NCI-H1105 (cell line): Measurements from ENCODE around the gene ZNF316.
"Not testable (repeated sequence)": the region's sequence is repeated elsewhere in the genome, so short reads cannot be mapped to it uniquely, and the experiment has no call there.

Experiments used
- DNase-seq: peaks from one replicate; lab custom pipeline; 2025; lab: John Stamatoyannopoulos, UW

ZNF316 gene

GRCh38 chr7:6621195-6622133, 15.7 kb upstream of the ZNF316 start:
- DNase-seq: no peak

DNA sequence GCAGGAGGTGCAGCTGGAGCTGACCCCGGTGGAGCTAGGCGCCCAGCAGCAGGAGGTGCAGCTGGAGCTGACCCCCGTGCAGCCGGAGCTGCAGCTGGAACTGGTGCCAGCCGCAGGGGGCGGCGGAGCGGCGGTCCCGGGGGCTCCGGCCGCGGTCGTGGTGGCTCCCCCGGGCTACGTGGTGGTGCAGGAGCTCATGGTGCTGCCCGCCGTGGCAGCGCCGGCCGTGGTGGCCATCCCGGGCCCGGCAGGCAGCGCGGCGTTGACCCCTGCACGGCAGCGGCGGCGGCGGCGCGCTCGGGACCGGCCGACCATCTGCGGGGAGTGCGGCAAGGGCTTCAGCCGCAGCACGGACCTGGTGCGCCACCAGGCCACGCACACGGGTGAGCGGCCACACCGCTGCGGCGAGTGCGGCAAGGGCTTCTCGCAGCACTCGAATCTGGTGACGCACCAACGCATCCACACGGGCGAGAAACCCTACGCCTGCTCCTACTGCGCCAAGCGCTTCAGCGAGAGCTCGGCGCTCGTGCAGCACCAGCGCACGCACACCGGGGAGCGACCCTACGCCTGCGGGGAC, 14.9 kb upstream of the ZNF316 start:
- DNase-seq: no peak

DNA sequence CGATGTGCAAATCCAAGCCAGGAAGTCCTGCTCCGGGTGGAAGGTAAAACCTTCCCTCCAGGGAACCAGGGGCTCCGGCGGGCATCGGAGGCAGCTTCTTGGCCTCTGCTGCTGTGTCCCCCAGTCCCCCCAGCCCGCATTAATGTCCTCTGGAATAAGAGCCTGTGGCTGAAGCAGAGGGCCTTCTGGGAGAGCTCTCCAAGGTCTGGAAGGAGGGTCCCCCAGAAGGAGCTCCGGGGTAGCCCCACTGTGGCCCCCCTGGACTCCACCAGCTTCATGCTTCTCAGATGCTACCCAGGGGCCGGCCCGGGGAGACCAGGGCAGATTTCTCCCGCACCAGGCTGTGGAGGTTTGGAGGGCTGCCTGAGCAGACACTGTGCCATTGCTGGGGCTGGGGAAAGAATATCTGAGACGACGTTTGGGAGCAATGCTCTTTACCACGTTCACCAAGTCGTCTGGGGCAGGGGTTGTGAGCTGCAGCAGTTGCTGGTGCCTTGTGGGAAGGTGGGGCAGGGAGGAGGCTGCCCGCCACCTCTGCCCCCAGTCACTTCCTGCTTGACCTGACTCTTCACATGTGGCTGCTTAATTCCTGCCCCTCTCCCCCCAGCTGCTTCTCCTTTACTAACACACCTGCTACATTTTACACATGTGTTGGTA, 13.4 kb upstream of the ZNF316 start:
- DNase-seq: no peak

DNA sequence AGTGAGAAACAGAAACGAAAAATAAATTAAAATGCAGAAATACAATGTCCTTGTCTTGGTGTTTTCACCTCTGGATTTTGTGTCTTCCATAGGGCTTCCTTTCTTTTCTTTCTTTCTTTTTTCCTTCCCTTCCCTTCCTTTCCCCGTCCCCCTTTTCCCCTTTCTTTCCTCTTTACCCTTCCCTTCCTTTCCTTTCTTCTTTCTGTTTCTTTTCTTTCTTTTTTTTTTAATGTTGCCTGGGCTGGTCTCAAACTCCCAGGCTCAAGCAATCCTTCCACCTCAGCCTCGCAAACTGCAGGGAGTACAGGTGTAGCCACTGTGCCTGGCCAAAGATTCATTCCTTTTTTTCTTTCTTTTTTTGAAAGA, 12.9 kb upstream of the ZNF316 start:
- no peak for DNase-seq

GRCh38 chr7:6628045-6628444, 9.1 kb upstream of the ZNF316 start:
- peak; percentile 91 for DNase-seq

GRCh38 chr7:6630007-6630849, 6.9 kb upstream of the ZNF316 start:
- no peak for DNase-seq

DNA sequence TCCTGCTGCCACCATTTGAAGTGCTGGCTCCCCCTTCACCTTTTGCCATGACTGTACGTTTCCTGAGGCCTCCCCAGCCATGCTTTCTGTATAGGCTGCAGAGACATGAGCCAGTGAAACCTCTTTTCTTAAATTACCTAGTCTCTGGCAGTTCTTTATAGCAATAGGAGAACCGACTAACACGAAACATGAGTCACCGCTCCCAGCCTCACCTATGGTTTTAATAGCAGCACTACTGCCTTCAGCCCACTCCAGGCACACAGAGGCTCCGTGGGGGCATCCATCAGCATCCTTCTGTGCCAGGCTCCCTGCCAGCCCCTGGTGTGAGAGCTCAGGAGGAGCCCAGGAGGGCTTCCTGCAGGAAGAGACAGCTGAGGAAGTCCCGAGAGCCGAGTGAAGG, 5.5 kb upstream of the ZNF316 start:
- DNase-seq: no peak

DNA sequence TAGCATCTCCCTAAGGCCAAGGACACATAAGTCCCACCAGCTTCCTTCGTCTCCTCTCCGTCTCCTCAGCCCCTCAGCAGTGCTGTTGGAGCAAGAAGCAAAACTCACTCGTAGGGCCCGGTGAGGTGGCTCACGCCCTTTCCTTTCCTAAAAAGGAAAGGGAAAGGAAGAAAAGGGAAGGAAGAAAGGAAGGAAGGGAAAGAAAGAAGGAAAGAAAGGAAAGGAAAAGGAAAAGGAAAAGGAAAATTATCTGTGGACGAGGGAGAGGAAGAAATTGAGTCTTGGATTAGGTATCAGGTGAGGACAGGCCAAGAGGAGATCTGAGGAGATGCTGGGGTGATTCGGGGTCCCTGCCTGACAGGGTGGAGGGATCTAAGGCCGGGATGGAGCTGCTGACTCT, 3.1 kb upstream of the ZNF316 start:
- DNase-seq: no peak

- DNase-seq: not testable (repeated sequence)
These were observed 2.1 kb upstream of the ZNF316 start for GRCh38 chr7:6634971-6635370.

- peak; percentile 32 for DNase-seq
These were observed 569 bp downstream of the ZNF316 start for GRCh38 chr7:6637544-6638229.

DNA sequence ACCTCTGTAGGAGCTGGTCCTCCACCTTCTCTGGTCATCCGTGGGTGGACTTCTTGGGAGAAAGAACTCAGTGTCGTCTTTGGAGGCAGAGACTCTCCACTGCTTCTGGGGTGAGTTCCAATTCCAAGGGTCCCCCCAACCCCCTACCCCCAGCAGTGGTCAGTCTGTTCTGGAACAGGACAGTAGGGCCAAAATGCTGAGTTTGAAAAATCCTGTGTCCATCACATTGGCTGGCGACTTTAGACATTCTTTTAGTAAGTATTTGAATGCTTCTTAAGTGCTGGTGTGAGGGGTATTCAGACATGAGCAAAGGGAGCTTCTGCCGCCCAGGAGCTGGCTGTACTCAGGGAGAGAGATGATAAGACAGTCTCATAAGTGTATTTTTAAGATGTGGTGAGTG, 1.9 kb downstream of the ZNF316 start:
- DNase-seq: no peak

DNA sequence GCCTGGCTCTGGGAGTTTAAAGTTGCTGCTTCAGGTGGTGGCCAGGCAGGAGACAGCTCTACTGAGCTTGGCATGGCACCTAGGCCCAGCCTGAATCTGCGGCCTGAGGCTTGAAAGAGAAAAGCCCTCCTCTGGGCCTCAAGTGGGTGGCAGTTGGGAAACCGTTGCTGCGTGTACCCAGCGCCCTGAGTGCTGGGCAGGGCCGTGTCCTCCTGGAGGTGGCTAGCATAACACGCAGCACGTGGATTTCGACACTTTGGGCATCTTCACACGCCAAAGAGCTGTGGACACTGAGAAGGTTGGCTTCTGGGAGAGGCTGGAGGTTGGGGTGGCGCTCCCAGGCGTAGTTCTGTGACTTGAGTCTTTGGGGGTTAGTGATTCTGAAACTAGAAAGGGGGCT, 2.5 kb downstream of the ZNF316 start:
- DNase-seq: no peak

DNA sequence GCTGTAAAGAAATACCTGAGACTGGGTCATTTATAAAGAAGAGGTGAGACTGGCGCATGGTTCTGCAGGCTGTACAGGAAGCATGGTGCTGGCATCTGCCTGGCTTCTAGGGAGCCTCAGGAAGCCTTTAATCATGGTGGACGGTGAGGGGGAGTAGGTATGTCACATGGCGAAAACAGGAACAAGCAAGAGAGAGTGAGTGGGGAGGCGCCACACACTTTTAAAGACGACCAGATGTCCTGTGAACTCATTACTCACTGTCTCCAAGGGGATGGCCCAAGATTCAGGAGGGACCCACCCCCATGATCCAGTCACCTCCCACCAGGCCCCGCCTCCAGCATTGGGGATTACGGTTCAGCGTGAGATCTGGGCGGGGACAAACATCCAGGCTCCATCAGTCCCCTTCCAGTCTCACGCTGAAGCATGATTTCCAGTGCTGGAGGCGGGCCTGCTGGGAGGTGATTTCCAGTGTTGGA, 3.2 kb downstream of the ZNF316 start:
- no peak for DNase-seq

GRCh38 chr7:6641305-6642035, 4.4 kb downstream of the ZNF316 start:
- DNase-seq: no peak

GRCh38 chr7:6642239-6642839, 5.2 kb downstream of the ZNF316 start:
- no peak for DNase-seq

DNA sequence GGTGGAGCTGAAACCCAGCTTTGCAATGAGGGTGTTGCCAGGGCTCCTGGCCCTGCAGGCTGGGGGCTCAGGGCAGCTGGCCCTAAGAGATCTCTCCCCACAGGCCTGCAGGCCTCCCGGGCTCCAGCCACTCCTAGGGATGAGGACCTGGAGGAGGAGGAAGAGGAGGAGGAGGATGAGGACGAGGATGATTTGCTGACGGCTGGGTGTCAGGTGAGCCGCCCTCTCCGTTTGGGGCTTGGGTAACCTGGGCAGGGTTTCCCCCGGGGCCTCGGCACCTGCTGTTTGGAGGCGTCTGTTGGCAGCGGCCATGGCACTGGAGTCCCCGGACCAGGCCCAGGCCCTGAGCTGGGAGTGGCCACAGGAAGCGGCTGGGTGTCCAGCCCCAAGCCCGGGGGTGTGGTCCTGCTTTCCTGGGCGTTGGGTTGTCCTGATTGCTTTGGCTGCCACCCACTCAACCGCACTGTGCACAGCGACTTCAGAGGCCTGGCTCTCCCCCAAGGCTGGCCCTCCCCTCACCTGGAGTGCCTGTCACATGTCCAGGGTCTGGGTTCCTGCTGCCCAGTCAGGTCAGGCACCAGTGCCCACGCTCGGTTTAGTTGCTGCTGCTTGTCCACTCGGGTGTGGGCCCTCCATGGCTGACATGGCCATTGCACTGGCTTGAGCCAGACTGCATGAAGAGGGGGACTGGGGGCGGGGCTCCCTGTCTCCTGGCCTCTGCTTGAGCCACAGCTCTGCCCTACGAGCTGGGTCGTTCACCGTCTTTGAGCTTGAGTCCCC, 5.9 kb downstream of the ZNF316 start:
- no peak for DNase-seq

DNA sequence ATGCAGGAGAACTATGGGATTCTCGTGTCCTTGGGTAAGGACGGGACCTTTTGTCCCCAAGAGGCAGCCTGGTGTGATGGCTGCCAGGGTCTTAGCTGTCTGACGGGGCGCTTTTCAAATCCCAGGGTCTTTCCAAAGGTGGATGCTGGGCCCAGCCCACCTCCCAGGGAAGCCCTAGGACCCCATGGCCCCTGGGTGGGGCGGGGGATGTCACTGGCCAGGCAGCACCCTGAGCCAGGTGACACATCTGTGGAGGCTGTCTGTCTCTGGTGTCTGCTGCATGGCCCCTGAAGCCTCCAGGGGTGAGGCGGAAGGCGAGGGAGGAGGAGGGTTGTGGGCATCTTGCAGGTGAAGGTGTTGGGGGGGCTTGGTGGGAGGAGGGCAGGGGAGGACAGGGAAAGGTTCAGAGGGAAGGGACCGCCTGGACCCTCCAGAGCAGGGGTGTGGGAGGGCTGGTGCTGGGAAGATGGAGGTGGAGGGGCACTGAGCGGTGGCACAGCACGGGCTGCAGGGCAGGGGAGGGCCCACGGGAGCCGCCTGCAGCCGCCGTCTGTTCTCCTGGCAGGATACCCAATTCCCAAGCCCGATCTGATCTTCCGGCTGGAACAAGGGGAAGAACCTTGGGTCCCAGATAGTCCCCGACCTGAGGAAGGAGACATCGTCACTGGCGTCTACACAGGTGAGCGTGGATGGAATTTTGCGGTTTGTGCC, 7.0 kb downstream of the ZNF316 start:
- no peak for DNase-seq

GRCh38 chr7:6644728-6645127, 7.6 kb downstream of the ZNF316 start:
- no peak for DNase-seq

DNA sequence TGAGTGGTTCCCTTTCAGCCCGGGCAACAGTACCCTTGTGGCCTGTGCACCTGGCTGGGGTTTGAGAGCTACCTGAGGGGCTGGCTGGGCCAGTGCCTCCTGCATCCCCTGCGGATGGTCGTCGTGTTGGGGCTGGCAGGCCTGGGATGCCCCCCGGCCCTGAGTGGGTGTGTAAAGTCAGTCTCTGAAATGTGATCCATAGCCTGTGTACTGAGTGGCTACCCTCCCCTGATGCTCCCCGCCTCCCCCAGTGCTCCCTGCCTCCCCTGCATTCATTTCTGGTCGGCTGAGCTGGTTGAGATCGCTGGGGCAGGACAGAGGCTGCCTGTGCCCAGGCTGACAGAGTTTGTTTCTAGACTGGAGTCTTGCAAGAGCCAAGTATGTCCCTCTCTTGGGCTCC, 9.3 kb downstream of the ZNF316 start:
- DNase-seq: no peak
